Stimulated activated naive CD8-positive, alpha-beta T cell treated with anti-CD3 and anti-CD28 coated beads, Interleukin-15, amount 100 ng/mL, for 72 hours (primary cell): Measurements from ENCODE around the gene BMPR1B.
A peak's percentile ranks its signal among the peaks of the same experiment; 100 is the strongest.
"Not testable (repeated sequence)": the region's sequence is repeated elsewhere in the genome, so short reads cannot be mapped to it uniquely, and the experiment has no call there.

ENCODE experiments used
- ATAC-seq: fragments of 150-1000 bp; cut with Tn5 transposase; 2 replicates; pipeline ENCODE4 v1.10.0; 2021; ENCODE audit warnings: mild to moderate bottlenecking, moderate library complexity
- DNase-seq, 2 donors: peaks; one replicate each; pipeline ENCODE4 v3.0.0; 2021 to 2022
- H3K27ac Mint-ChIP-seq, 2 donors: one replicate each; pipeline ENCODE4 v1.8.0; 2022; ENCODE audit warnings: mild to moderate bottlenecking in 2 of 2, mixed read lengths in 2 of 2, moderate library complexity in 2 of 2
- H3K27me3 Mint-ChIP-seq: one replicate; pipeline ENCODE4 v1.8.0; 2022; ENCODE audit warnings: mixed read lengths
- H3K4me1 Mint-ChIP-seq: one replicate; pipeline ENCODE4 v1.8.0; 2022; ENCODE audit warnings: mild to moderate bottlenecking, mixed read lengths
- H3K4me3 Mint-ChIP-seq, 2 donors: one replicate each; pipeline ENCODE4 v1.8.0; 2022; ENCODE audit warnings: mild to moderate bottlenecking in 2 of 2, mixed read lengths in 2 of 2, moderate library complexity in 1 of 2
- H3K9me3 Mint-ChIP-seq, 2 donors: one replicate each; pipeline ENCODE4 v1.8.0; 2022; ENCODE audit warnings: mixed read lengths in 2 of 2

BMPR1B gene

GRCh38 chr4:95106408-95106928 is 348.7 kb downstream of the BMPR1B start:
- ATAC-seq: no peak
- no peak overlapping the region for H3K4me3 Mint-ChIP-seq
- H3K9me3 Mint-ChIP-seq: no peaks in the 10 kb centered on the region
- H3K4me1 Mint-ChIP-seq: no peaks in the 10 kb centered on the region
- no peak for DNase-seq
- H3K27ac Mint-ChIP-seq: no peak overlapping the region
- no peaks in the 10 kb centered on the region for H3K27me3 Mint-ChIP-seq

GRCh38 chr4:95107004-95107403 is 349.2 kb downstream of the BMPR1B start:
- DNase-seq (no peak), ATAC-seq (no peak)
- Mint-ChIP-seq H3K4me1 (no peaks in the 10 kb centered on the region), H3K27ac (no peak overlapping the region), H3K4me3 (no peak overlapping the region), H3K9me3 (no peaks in the 10 kb centered on the region), H3K27me3 (peaks cover 4% of the 10 kb centered on the region)

GRCh38 chr4:95107635-95108034 is 349.9 kb downstream of the BMPR1B start:
- Mint-ChIP-seq H3K4me1 (no peaks in the 10 kb centered on the region), H3K27ac (no peak overlapping the region), H3K27me3 (peaks cover 9% of the 10 kb centered on the region), H3K4me3 (no peak overlapping the region), H3K9me3 (no peaks in the 10 kb centered on the region)
- DNase-seq (no peak), ATAC-seq (no peak)

- no peaks in the 10 kb centered on the region for H3K9me3 Mint-ChIP-seq
- no peak for ATAC-seq
- peaks cover 9% of the 10 kb centered on the region for H3K27me3 Mint-ChIP-seq
- no peaks in the 10 kb centered on the region for H3K4me1 Mint-ChIP-seq
- DNase-seq: no peak
- H3K27ac Mint-ChIP-seq: no peak overlapping the region
- no peak overlapping the region for H3K4me3 Mint-ChIP-seq
Observed at GRCh38 chr4:95108883-95109421, 351.2 kb downstream of the BMPR1B start.

- no peaks in the 10 kb centered on the region for H3K9me3 Mint-ChIP-seq
- no peak for ATAC-seq
- no peak overlapping the region for H3K4me3 Mint-ChIP-seq
- H3K4me1 Mint-ChIP-seq: no peaks in the 10 kb centered on the region
- no peak overlapping the region for H3K27ac Mint-ChIP-seq
- H3K27me3 Mint-ChIP-seq: peaks cover 9% of the 10 kb centered on the region
- no peak for DNase-seq
Observed at GRCh38 chr4:95114521-95114920, 356.8 kb downstream of the BMPR1B start.

GRCh38 chr4:95118497-95118896 is 360.7 kb downstream of the BMPR1B start:
- ATAC-seq (no peak), DNase-seq (no peak)
- no peaks in the 10 kb centered on the region for H3K4me1 Mint-ChIP-seq
- no peak overlapping the region for H3K27ac Mint-ChIP-seq
- H3K4me3 Mint-ChIP-seq: no peak overlapping the region
- H3K9me3 Mint-ChIP-seq: no peaks in the 10 kb centered on the region
- H3K27me3 Mint-ChIP-seq: no peaks in the 10 kb centered on the region

- peak overlapping the region in 1 of 2 donors; percentile 93 for H3K27ac Mint-ChIP-seq
- H3K4me3 Mint-ChIP-seq: no peak overlapping the region
- no peak for DNase-seq
- no peaks in the 10 kb centered on the region for H3K4me1 Mint-ChIP-seq
- H3K27me3 Mint-ChIP-seq: no peaks in the 10 kb centered on the region
- ATAC-seq: no peak
- no peaks in the 10 kb centered on the region for H3K9me3 Mint-ChIP-seq
Observed at GRCh38 chr4:95120456-95120855, 362.7 kb downstream of the BMPR1B start.

GRCh38 chr4:95122001-95122400 is 364.2 kb downstream of the BMPR1B start:
- ATAC-seq (no peak), DNase-seq (no peak)
- Mint-ChIP-seq H3K4me3 (no peak overlapping the region), H3K9me3 (no peaks in the 10 kb centered on the region), H3K27me3 (no peaks in the 10 kb centered on the region), H3K27ac (no peak overlapping the region), H3K4me1 (no peaks in the 10 kb centered on the region)

- ATAC-seq (no peak), DNase-seq (no peak)
- H3K27me3 Mint-ChIP-seq: no peaks in the 10 kb centered on the region
- no peaks in the 10 kb centered on the region for H3K9me3 Mint-ChIP-seq
- H3K27ac Mint-ChIP-seq: no peak overlapping the region
- H3K4me3 Mint-ChIP-seq: no peak overlapping the region
- H3K4me1 Mint-ChIP-seq: peaks cover 5% of the 10 kb centered on the region
Observed at GRCh38 chr4:95124906-95125504, 367.2 kb downstream of the BMPR1B start.

- DNase-seq: no peak
- Mint-ChIP-seq H3K9me3 (no peaks in the 10 kb centered on the region), H3K27ac (no peak overlapping the region), H3K4me1 (peaks cover 8% of the 10 kb centered on the region), H3K4me3 (no peak overlapping the region), H3K27me3 (no peaks in the 10 kb centered on the region)
- ATAC-seq: no peak
Observed at GRCh38 chr4:95129031-95129430, 371.3 kb downstream of the BMPR1B start.

- no peaks in the 10 kb centered on the region for H3K27me3 Mint-ChIP-seq
- H3K9me3 Mint-ChIP-seq: no peaks in the 10 kb centered on the region
- H3K4me1 Mint-ChIP-seq: peaks cover 8% of the 10 kb centered on the region
- no peak for DNase-seq
- no peak overlapping the region for H3K27ac Mint-ChIP-seq
- no peak overlapping the region for H3K4me3 Mint-ChIP-seq
- peak; percentile 40 for ATAC-seq
Observed at GRCh38 chr4:95129821-95130311, 372.1 kb downstream of the BMPR1B start.

- not testable (repeated sequence) for H3K4me3 Mint-ChIP-seq, DNase-seq, H3K4me1 Mint-ChIP-seq, H3K27me3 Mint-ChIP-seq, ATAC-seq, H3K27ac Mint-ChIP-seq
- peaks cover 0 to 13% of the 10 kb centered on the region in 2 donors for H3K9me3 Mint-ChIP-seq
Observed at GRCh38 chr4:95134016-95134415, 376.3 kb downstream of the BMPR1B start.

- H3K4me3 Mint-ChIP-seq, H3K27ac Mint-ChIP-seq, ATAC-seq, DNase-seq, H3K4me1 Mint-ChIP-seq: not testable (repeated sequence)
- H3K27me3 Mint-ChIP-seq: peaks cover 20% of the 10 kb centered on the region
- peaks cover 4 to 13% of the 10 kb centered on the region in 2 donors for H3K9me3 Mint-ChIP-seq
Observed at GRCh38 chr4:95139424-95139823, 381.7 kb downstream of the BMPR1B start.

- Mint-ChIP-seq H3K27ac (no peak overlapping the region), H3K9me3 (peaks cover 4 to 13% of the 10 kb centered on the region in 2 donors), H3K4me1 (no peaks in the 10 kb centered on the region), H3K27me3 (peaks cover 20% of the 10 kb centered on the region), H3K4me3 (no peak overlapping the region)
- DNase-seq (no peak), ATAC-seq (no peak)
Observed at GRCh38 chr4:95141361-95141760, 383.6 kb downstream of the BMPR1B start.

- ATAC-seq (no peak), DNase-seq (no peak)
- H3K27ac Mint-ChIP-seq: peak overlapping the region in 1 of 2 donors; percentile 64
- H3K9me3 Mint-ChIP-seq: peaks cover 4 to 6% of the 10 kb centered on the region in 2 donors
- no peaks in the 10 kb centered on the region for H3K4me1 Mint-ChIP-seq
- no peak overlapping the region for H3K4me3 Mint-ChIP-seq
- H3K27me3 Mint-ChIP-seq: peaks cover 20% of the 10 kb centered on the region
Observed at GRCh38 chr4:95142932-95143331, 385.2 kb downstream of the BMPR1B start.

- no peaks in the 10 kb centered on the region for H3K9me3 Mint-ChIP-seq
- ATAC-seq: no peak
- H3K27ac Mint-ChIP-seq: no peak overlapping the region
- peaks cover 13% of the 10 kb centered on the region for H3K4me1 Mint-ChIP-seq
- H3K4me3 Mint-ChIP-seq: no peak overlapping the region
- H3K27me3 Mint-ChIP-seq: no peaks in the 10 kb centered on the region
- DNase-seq: no peak
Observed at GRCh38 chr4:95151255-95151654, 393.5 kb downstream of the BMPR1B start.
